K562 (cell line): ENCODE results near the gene C17orf75. TPM values are rescaled to one million over a fixed set of nuclear protein-coding genes. Genes with fewer than 3 reads are reported as not detected.

Source experiments
- BCOR ChIP-seq: fragments of 450-650 bp; IDR thresholded peaks from 2 replicates; pipeline ENCODE4 v1.6.1; 2016
- FOS ChIP-seq: IDR thresholded peaks from 3 replicates; pipeline ENCODE4 v1.6.1; 2011; ENCODE audit not compliant: insufficient read length; ENCODE audit errors: extremely low read depth
- KLF1 ChIP-seq: fragments of 450-650 bp; IDR thresholded peaks from 2 replicates; pipeline ENCODE4 v1.6.1; 2016; ENCODE audit warnings: missing genetic modification characterization, missing compliant biosample characterization
- LEF1 ChIP-seq: fragments of 450-650 bp; IDR thresholded peaks from 2 replicates; pipeline ENCODE4 v1.6.1; 2016; ENCODE audit warnings: mild to moderate bottlenecking
- MCM5 ChIP-seq: fragments of 450-650 bp; IDR thresholded peaks from 2 replicates; pipeline ENCODE4 v1.6.1; 2016; ENCODE audit warnings: low read depth
- MECOM ChIP-seq: fragments of 250-450 bp; sonication (Bioruptor Pico); IDR thresholded peaks from 2 replicates; pipeline ENCODE4 v1.8.0; 2022; ENCODE audit warnings: inconsistent platforms
- POLR2A ChIP-seq: fragments of 450-650 bp; conservative IDR thresholded peaks from 2 replicates; pipeline ENCODE4 v1.6.1; 2016
- RAD51 ChIP-seq: fragments of 450-650 bp; IDR thresholded peaks from 2 replicates; pipeline ENCODE4 v1.7.1; 2016; ENCODE audit warnings: low read depth, mild to moderate bottlenecking, borderline replicate concordance
- SIX5 ChIP-seq, 2 experiments: IDR thresholded peaks; 2 replicates each; pipeline ENCODE4 v1.6.1; 2011; ENCODE audit warnings: low read length in 2 of 2, borderline replicate concordance in 1 of 2, low read depth in 1 of 2, mild to moderate bottlenecking in 1 of 2, moderate library complexity in 1 of 2; ENCODE audit not compliant: insufficient read depth in 1 of 2
- SMAD2 ChIP-seq: fragments of 150-350 bp; IDR thresholded peaks from 2 replicates; pipeline ENCODE4 v1.6.1; 2014; ENCODE audit warnings: low read depth, mild to moderate bottlenecking, low read length
- SMARCA4 ChIP-seq: fragments of 450-650 bp; IDR thresholded peaks from 2 replicates; pipeline ENCODE4 v1.6.1; 2016
- TARDBP ChIP-seq: fragments of 450-650 bp; IDR thresholded peaks from 2 replicates; pipeline ENCODE4 v1.6.1; 2016
- ZNF311 ChIP-seq: fragments of 250-450 bp; sonication (Bioruptor Pico); IDR thresholded peaks from 2 replicates; pipeline ENCODE4 v1.4.0; 2020; ENCODE audit warnings: mild to moderate bottlenecking, moderate library complexity
- ZNF77 ChIP-seq: fragments of 250-450 bp; sonication (Bioruptor Pico); IDR thresholded peaks from 2 replicates; pipeline ENCODE4 v1.5.0; 2020
- polyA plus RNA-seq, 8 experiments: library from polyadenylated mRNA; depleted of rRNA in 4 of 8; stranded (reverse) in 5 of 8; unstranded in 3 of 8; fragments of >200 nt; fragmentation: Nextera tagmentation in 2 of 8; fragmentation: Illumina TruSeq in 1 of 8; extraction: Ambion mirVana in 2 of 8; extraction: Trizol in 1 of 8; gene quantifications; 2 replicates each; pipeline versions ENCODE4 v1.2.1 to v1.2.3, GENCODE V29; 2011 to 2014; ENCODE audit warnings: inconsistent platforms in 1 of 8, missing spikeins in 1 of 8
- total RNA-seq, 7 experiments: library from RNA; depleted of rRNA in 6 of 7; stranded (reverse); fragments of >200 nt in 6 of 7; fragmentation: Illumina TruSeq in 2 of 7; extraction: Trizol in 2 of 7; gene quantifications; 2 replicates each; pipeline versions ENCODE4 v1.2.1 to v1.2.3, GENCODE V29; 2011 to 2021; ENCODE audit warnings: low replicate concordance in 1 of 7
- TF ChIP-seq, protein P1 (sequence below): fragments of 200-800 bp; sonication (Bioruptor generic); IDR thresholded peaks from 2 replicates; pipeline ENCODE4 v1.6.1; 2017; ENCODE audit warnings: missing genetic modification characterization, missing compliant biosample characterization
- TF ChIP-seq, protein P2 (sequence below): fragments of 450-650 bp; IDR thresholded peaks from 2 replicates; pipeline ENCODE4 v1.6.1; 2017; ENCODE audit warnings: antibody characterized with exemption, mild to moderate bottlenecking
- TF ChIP-seq, protein P3 (sequence below), 2 experiments: IDR thresholded peaks; 2 replicates each; pipeline ENCODE4 v1.6.1; 2012; ENCODE audit warnings: improper control_type of control experiment in 2 of 2, low read depth in 2 of 2, low read length in 2 of 2, borderline replicate concordance in 1 of 2
- TF ChIP-seq, protein P4 (sequence below), 2 experiments: fragments of 450-650 bp; conservative IDR thresholded peaks; 2 replicates each; pipeline ENCODE4 v1.6.1; 2017; ENCODE audit warnings: mild to moderate bottlenecking in 2 of 2, moderate library complexity in 2 of 2

C17orf75 gene
- total and polyA plus RNA-seq, 9 of the 15 experiments (the other 6 are each of a cell fraction or from before 2014, with no cell fraction given) = 15.5 to 55.7 (median 18.5) TPM

DNA sequence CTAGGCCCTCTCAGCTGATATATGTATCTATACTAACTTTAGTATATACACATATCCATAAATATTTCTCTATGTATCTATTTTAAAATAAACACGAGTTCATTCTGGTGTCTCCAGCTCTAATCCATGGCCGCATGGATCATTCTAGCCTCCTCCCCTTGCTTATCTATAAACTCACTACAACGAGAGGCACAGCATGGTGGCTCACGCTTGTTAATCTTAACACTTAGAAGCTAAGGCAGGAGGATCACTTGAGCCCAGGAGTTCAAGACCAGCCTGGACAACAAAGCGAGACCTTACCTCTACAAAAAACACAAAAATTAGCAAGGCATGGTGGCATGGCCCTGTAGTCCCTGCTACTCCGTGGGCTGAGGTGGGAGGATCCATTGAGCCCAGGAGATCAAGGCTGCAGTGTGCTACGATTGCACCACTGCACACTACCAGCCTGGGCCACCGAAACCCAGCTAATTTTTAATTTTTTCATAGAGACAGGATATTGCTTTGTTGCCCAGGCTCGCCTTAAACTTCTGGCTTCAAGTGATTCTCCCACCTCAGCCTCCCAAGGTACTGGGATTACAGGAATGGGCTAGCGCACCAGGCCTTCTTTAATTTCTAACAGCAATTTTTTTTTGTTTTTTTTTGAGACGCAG, 4.1 kb upstream of the C17orf75 start (continued):
- TF ChIP-seq FOS (no peak), POLR2A (peak; percentile 52), RAD51 (no peak), LEF1 (no peak), BCOR (no peak), ZNF77 (CRISPR knock-in tag) (no peak), MCM5 (no peak), ZNF311 (CRISPR knock-in tag) (no peak), SMAD2 (no peak), SIX5 (IDR thresholded peaks at IDR 0.05; ENCODE audit: borderline replicate concordance in 1 of 2, insufficient read depth in 1 of 2, low read depth in 1 of 2, low read length in 2 of 2) (no peak), SMARCA4 (peak; percentile 54), MECOM (CRISPR knock-in tag) (no peak), TARDBP (no peak), KLF1 (tag) (no peak)
- TF ChIP-seq, protein P1, sequence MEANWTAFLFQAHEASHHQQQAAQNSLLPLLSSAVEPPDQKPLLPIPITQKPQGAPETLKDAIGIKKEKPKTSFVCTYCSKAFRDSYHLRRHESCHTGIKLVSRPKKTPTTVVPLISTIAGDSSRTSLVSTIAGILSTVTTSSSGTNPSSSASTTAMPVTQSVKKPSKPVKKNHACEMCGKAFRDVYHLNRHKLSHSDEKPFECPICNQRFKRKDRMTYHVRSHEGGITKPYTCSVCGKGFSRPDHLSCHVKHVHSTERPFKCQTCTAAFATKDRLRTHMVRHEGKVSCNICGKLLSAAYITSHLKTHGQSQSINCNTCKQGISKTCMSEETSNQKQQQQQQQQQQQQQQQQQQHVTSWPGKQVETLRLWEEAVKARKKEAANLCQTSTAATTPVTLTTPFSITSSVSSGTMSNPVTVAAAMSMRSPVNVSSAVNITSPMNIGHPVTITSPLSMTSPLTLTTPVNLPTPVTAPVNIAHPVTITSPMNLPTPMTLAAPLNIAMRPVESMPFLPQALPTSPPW = peak; percentile 36; the same call in 1 of the 2 replicates
- TF ChIP-seq, protein P2, sequence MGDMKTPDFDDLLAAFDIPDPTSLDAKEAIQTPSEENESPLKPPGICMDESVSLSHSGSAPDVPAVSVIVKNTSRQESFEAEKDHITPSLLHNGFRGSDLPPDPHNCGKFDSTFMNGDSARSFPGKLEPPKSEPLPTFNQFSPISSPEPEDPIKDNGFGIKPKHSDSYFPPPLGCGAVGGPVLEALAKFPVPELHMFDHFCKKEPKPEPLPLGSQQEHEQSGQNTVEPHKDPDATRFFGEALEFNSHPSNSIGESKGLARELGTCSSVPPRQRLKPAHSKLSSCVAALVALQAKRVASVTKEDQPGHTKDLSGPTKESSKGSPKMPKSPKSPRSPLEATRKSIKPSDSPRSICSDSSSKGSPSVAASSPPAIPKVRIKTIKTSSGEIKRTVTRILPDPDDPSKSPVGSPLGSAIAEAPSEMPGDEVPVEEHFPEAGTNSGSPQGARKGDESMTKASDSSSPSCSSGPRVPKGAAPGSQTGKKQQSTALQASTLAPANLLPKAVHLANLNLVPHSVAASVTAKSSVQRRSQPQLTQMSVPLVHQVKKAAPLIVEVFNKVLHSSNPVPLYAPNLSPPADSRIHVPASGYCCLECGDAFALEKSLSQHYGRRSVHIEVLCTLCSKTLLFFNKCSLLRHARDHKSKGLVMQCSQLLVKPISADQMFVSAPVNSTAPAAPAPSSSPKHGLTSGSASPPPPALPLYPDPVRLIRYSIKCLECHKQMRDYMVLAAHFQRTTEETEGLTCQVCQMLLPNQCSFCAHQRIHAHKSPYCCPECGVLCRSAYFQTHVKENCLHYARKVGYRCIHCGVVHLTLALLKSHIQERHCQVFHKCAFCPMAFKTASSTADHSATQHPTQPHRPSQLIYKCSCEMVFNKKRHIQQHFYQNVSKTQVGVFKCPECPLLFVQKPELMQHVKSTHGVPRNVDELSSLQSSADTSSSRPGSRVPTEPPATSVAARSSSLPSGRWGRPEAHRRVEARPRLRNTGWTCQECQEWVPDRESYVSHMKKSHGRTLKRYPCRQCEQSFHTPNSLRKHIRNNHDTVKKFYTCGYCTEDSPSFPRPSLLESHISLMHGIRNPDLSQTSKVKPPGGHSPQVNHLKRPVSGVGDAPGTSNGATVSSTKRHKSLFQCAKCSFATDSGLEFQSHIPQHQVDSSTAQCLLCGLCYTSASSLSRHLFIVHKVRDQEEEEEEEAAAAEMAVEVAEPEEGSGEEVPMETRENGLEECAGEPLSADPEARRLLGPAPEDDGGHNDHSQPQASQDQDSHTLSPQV = peak; percentile 88
- TF ChIP-seq, protein P3, sequence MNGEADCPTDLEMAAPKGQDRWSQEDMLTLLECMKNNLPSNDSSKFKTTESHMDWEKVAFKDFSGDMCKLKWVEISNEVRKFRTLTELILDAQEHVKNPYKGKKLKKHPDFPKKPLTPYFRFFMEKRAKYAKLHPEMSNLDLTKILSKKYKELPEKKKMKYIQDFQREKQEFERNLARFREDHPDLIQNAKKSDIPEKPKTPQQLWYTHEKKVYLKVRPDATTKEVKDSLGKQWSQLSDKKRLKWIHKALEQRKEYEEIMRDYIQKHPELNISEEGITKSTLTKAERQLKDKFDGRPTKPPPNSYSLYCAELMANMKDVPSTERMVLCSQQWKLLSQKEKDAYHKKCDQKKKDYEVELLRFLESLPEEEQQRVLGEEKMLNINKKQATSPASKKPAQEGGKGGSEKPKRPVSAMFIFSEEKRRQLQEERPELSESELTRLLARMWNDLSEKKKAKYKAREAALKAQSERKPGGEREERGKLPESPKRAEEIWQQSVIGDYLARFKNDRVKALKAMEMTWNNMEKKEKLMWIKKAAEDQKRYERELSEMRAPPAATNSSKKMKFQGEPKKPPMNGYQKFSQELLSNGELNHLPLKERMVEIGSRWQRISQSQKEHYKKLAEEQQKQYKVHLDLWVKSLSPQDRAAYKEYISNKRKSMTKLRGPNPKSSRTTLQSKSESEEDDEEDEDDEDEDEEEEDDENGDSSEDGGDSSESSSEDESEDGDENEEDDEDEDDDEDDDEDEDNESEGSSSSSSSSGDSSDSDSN (IDR thresholded peaks at IDR 0.05; ENCODE audit: borderline replicate concordance in 1 of 2, low read depth in 2 of 2, low read length in 2 of 2) = no peak
- TF ChIP-seq, protein P4, sequence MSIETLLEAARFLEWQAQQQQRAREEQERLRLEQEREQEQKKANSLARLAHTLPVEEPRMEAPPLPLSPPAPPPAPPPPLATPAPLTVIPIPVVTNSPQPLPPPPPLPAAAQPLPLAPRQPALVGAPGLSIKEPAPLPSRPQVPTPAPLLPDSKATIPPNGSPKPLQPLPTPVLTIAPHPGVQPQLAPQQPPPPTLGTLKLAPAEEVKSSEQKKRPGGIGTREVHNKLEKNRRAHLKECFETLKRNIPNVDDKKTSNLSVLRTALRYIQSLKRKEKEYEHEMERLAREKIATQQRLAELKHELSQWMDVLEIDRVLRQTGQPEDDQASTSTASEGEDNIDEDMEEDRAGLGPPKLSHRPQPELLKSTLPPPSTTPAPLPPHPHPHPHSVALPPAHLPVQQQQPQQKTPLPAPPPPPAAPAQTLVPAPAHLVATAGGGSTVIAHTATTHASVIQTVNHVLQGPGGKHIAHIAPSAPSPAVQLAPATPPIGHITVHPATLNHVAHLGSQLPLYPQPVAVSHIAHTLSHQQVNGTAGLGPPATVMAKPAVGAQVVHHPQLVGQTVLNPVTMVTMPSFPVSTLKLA (conservative IDR thresholded peaks at IDR 0.05) = peak in 1 of 2 experiments; percentile 41; a peak in 1 of 4 replicates
